Neural progenitor cell (in vitro differentiated cells): ENCODE data around the gene USP48. TPM values are rescaled to one million over a fixed set of nuclear protein-coding genes. Genes with fewer than 3 reads are reported as not detected.

ENCODE experiments used
- DNase-seq: peaks from one replicate; pipeline ENCODE4 v3.0.0-alpha.2; 2016; ENCODE audit warnings: low spot score
- H2AFZ ChIP-seq: fragments of 200-600 bp; sonication (generic); replicated peaks from 2 replicates; pipeline ENCODE4 v1.6.1; 2016; ENCODE audit warnings: antibody characterized with exemption
- H3F3A ChIP-seq: fragments of 200-600 bp; sonication (generic); 2 replicates; pipeline ENCODE4 v1.6.1; 2016; ENCODE audit warnings: antibody characterized with exemption, low read depth
- H3K27ac ChIP-seq: fragments of 200-600 bp; sonication (generic); 2 replicates; pipeline ENCODE4 v1.5.1; 2016; ENCODE audit warnings: mild to moderate bottlenecking
- H3K27me3 ChIP-seq: fragments of 200-600 bp; sonication (generic); 2 replicates; pipeline ENCODE4 v1.6.1; 2016; ENCODE audit warnings: mild to moderate bottlenecking, moderate library complexity
- H3K36me3 ChIP-seq: fragments of 200-600 bp; sonication (generic); 2 replicates; pipeline ENCODE4 v1.5.1; 2016
- H3K4me1 ChIP-seq: fragments of 200-600 bp; sonication (generic); 2 replicates; pipeline ENCODE4 v1.6.1; 2016; ENCODE audit warnings: mixed run types
- H3K4me2 ChIP-seq: fragments of 200-600 bp; sonication (generic); 2 replicates; pipeline ENCODE4 v1.6.1; 2016
- H3K4me3 ChIP-seq: fragments of 200-600 bp; sonication (generic); 2 replicates; pipeline ENCODE4 v1.5.1; 2016
- H3K79me2 ChIP-seq: fragments of 200-600 bp; sonication (generic); 2 replicates; pipeline ENCODE4 v1.6.1; 2016; ENCODE audit warnings: low read depth
- H3K9ac ChIP-seq: fragments of 200-600 bp; sonication (generic); 2 replicates; pipeline ENCODE4 v1.6.1; 2016
- H3K9me3 ChIP-seq: fragments of 200-600 bp; sonication (generic); 2 replicates; pipeline ENCODE4 v1.5.1; 2016; ENCODE audit warnings: low read depth
- H4K20me1 ChIP-seq: fragments of 200-600 bp; sonication (generic); 2 replicates; pipeline ENCODE4 v1.6.1; 2016; ENCODE audit warnings: low read depth
- H3K27ac Mint-ChIP-seq: 3 replicates; pipeline ENCODE4 v1.8.0; 2021; ENCODE audit warnings: mixed read lengths
- H3K27me3 Mint-ChIP-seq: 2 replicates; pipeline ENCODE4 v1.8.0; 2022; ENCODE audit warnings: low read depth, mild to moderate bottlenecking, inconsistent platforms, moderate library complexity, mixed read lengths; ENCODE audit not compliant: insufficient read depth
- H3K36me3 Mint-ChIP-seq: 3 replicates; pipeline ENCODE4 v1.8.0; 2021; ENCODE audit warnings: mixed read lengths
- H3K4me1 Mint-ChIP-seq: 3 replicates; pipeline ENCODE4 v1.8.0; 2021; ENCODE audit warnings: mixed read lengths
- H3K4me3 Mint-ChIP-seq: 3 replicates; pipeline ENCODE4 v1.8.0; 2021; ENCODE audit warnings: mild to moderate bottlenecking, moderate library complexity, mixed read lengths
- H3K9me3 Mint-ChIP-seq: 3 replicates; pipeline ENCODE4 v1.8.0; 2020; ENCODE audit warnings: mixed read lengths
- EZH2 ChIP-seq: fragments of 200-600 bp; sonication (generic); IDR thresholded peaks from 2 replicates; pipeline ENCODE4 v1.6.1; 2017; ENCODE audit warnings: antibody characterized with exemption, mild to moderate bottlenecking, moderate library complexity
- EZH2phosphoT487 ChIP-seq: fragments of 200-600 bp; sonication (generic); IDR thresholded peaks from 2 replicates; pipeline ENCODE4 v1.6.1; 2017; ENCODE audit warnings: antibody characterized with exemption
- total RNA-seq: library from RNA; depleted of rRNA; stranded (reverse); fragments of >200 nt; gene quantifications from 2 replicates; pipeline ENCODE4 v1.2.3, GENCODE V29; 2015; ENCODE audit warnings: low replicate concordance
- TF ChIP-seq, protein P1 (sequence below): fragments of 200-600 bp; sonication (generic); IDR thresholded peaks from 2 replicates; pipeline ENCODE4 v1.5.1; 2017; ENCODE audit warnings: antibody characterized with exemption, mild to moderate bottlenecking

The USP48 gene
- total RNA-seq, 1 donor from 2014 or later: 50.3 TPM

DNA sequence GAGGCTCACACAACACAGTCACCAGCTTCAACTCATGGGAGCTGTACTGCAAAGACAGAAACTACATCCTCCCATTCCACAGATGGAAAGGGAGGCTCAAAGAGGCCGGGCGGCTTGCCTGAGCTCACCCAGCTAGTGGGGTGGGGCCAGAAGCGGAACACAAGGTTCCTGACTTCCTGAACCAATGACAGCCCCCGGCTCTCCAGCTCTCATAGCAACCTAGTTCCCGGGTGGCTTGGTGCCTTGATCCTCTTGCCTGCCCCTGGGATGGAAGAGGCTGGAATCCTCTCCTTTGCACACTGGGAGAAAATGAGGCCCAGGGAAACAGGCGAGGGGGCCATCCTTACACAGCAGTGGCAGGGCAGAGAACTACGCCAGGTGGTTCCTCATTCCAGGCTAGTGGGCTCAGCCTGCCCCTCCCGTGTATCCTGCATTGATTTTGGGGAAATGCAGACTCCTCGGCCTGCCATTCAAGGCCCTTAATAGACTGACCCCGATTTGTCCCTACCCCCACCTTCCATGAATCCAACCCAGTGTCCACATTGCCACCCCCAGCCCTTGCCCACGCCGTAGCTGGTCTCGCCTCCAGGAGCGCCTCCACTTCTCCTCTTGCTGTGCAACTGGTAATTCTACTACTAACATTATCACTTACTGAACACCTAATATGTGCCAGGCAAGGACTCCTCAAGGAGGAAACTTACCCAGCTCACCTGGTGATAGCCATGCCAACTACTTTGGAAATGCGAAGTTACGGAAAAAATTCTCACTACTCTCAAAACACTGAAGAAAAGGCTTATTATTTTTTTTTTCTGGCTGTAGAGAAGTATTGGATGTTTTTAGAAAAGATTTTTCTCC is 118.8 kb downstream of the USP48 start:
- Mint-ChIP-seq H3K27me3 (peaks cover 30% of the 10 kb centered on the region), H3K9me3 (no peaks in the 10 kb centered on the region), H3K4me1 (peaks cover 16% of the 10 kb centered on the region), H3K27ac (no peak overlapping the region), H3K4me3 (no peak overlapping the region), H3K36me3 (no peaks in the 10 kb centered on the region)
- Histone ChIP-seq H3K27ac (no peak overlapping the region), H3K79me2 (no peaks in the 10 kb centered on the region), H2AFZ (no peak overlapping the region), H3K9me3 (no peaks in the 10 kb centered on the region), H3K4me1 (peaks cover 9% of the 10 kb centered on the region), H3K27me3 (peaks cover 53% of the 10 kb centered on the region), H3F3A (peaks cover 7% of the 10 kb centered on the region), H3K4me3 (no peak overlapping the region), H3K4me2 (no peak overlapping the region), H3K9ac (no peak overlapping the region), H4K20me1 (peaks cover 9% of the 10 kb centered on the region), H3K36me3 (no peaks in the 10 kb centered on the region)
- DNase-seq: peak; percentile 18
- TF ChIP-seq, protein P1, sequence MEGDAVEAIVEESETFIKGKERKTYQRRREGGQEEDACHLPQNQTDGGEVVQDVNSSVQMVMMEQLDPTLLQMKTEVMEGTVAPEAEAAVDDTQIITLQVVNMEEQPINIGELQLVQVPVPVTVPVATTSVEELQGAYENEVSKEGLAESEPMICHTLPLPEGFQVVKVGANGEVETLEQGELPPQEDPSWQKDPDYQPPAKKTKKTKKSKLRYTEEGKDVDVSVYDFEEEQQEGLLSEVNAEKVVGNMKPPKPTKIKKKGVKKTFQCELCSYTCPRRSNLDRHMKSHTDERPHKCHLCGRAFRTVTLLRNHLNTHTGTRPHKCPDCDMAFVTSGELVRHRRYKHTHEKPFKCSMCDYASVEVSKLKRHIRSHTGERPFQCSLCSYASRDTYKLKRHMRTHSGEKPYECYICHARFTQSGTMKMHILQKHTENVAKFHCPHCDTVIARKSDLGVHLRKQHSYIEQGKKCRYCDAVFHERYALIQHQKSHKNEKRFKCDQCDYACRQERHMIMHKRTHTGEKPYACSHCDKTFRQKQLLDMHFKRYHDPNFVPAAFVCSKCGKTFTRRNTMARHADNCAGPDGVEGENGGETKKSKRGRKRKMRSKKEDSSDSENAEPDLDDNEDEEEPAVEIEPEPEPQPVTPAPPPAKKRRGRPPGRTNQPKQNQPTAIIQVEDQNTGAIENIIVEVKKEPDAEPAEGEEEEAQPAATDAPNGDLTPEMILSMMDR: no peak
- TF ChIP-seq EZH2phosphoT487: no peak
- TF ChIP-seq EZH2: no peak

DNA sequence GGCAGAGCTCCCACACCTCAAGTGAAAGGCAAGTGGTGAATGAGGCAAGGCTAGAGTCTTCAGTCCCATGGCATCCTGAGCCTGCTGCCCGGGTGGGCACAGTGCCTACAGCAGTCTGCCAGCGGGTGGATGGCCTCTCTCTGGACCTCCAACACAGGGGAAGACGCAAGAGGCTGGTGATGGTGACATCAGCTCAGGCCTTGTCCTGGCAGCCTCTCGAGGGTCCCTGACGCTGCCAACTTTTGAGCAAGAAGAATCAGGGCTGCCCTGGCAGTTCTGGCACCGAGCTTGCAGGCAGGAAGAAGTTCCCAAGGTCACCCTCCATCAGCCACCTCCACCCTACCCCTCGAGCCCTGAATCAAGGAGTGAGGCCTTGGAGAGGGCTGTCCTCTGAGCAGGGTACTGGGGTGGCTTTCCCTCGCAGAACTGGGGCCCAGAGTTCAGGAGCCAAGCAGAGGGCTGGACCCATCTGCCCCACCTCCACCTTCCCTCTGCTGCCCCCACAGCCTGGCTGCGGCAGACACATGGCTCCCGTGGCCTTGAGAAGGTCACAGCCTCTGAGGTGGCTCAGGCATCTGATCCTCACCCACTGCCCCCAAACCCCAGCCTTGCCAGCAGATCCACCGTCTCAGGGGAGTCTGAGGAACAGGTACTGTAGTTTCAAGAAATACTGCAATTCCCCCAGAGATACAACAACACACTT is 119.5 kb downstream of the USP48 start:
- TF ChIP-seq, protein P1: no peak
- TF ChIP-seq EZH2 (no peak), EZH2phosphoT487 (no peak)
- H3K27me3 Mint-ChIP-seq: peaks cover 30% of the 10 kb centered on the region

DNA sequence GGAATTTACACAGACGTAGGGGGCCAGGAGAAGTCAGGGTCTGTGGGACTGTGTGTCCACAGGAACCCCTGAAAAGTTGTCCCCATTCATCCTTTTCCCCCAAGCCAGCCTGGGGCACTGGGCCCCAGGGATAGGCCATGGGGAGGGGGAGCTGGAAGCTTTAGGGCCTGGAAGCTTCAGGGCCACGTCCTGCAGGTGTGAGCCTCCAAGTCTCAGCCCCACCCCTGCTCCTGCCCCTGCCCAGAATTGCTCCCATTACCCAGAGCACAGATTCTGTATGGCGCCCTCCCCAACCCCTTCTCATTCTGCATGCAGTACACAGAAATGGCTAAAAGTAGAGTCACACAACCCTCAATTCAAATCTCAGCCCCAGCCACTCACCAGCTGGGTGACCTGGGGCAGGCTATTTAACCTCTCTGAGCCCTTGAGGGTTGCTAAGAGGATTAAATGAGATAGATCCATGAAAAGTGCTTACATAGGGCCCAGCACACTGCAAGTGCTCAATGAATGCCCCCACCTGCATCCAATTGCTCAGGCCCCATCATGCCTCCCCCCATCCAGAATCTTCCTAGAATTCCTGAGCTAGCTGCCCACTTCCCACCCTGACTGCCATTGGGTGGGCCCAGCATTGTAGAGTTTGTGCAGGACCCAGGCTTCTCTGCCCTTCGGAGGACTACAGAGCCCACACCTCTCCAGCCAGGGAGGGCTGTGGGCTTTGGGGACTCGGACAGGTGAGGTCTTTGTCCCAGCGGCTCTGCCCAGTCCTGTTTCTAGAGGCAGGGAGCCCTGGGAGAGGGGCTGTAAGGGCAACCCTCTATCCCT is 120.3 kb downstream of the USP48 start:
- TF ChIP-seq EZH2phosphoT487 (no peak), EZH2 (no peak)
- TF ChIP-seq, protein P1: no peak
- no peak for DNase-seq
- no peak overlapping the region for H3K27ac ChIP-seq
- H3K4me1 ChIP-seq: no peaks in the 10 kb centered on the region
- H3K79me2 ChIP-seq: no peaks in the 10 kb centered on the region
- peaks cover 26% of the 10 kb centered on the region for H3K27me3 Mint-ChIP-seq
- H3K27ac Mint-ChIP-seq: no peak overlapping the region
- no peak overlapping the region for H3K4me2 ChIP-seq
- H2AFZ ChIP-seq: no peak overlapping the region
- no peaks in the 10 kb centered on the region for H3K36me3 ChIP-seq
- no peaks in the 10 kb centered on the region for H3K9me3 ChIP-seq
- no peak overlapping the region for H3K4me3 Mint-ChIP-seq
- peaks cover 7% of the 10 kb centered on the region for H3F3A ChIP-seq
- H3K4me3 ChIP-seq: no peak overlapping the region
- no peaks in the 10 kb centered on the region for H3K36me3 Mint-ChIP-seq
- peaks cover 37% of the 10 kb centered on the region for H3K27me3 ChIP-seq
- peaks cover 16% of the 10 kb centered on the region for H3K4me1 Mint-ChIP-seq
- H4K20me1 ChIP-seq: peaks cover 13% of the 10 kb centered on the region
- no peak overlapping the region for H3K9ac ChIP-seq
- no peaks in the 10 kb centered on the region for H3K9me3 Mint-ChIP-seq

More for the DNA sequence above, 119.5 kb downstream of the USP48 start:
- Histone ChIP-seq H3F3A (peaks cover 7% of the 10 kb centered on the region), H4K20me1 (peaks cover 13% of the 10 kb centered on the region), H3K4me2 (no peak overlapping the region), H3K9ac (no peak overlapping the region), H3K36me3 (no peaks in the 10 kb centered on the region), H3K4me1 (peaks cover 4% of the 10 kb centered on the region), H3K27ac (no peak overlapping the region), H3K4me3 (no peak overlapping the region), H3K27me3 (peaks cover 45% of the 10 kb centered on the region), H2AFZ (no peak overlapping the region), H3K9me3 (no peaks in the 10 kb centered on the region), H3K79me2 (no peaks in the 10 kb centered on the region)
- Mint-ChIP-seq H3K9me3 (no peaks in the 10 kb centered on the region), H3K36me3 (no peaks in the 10 kb centered on the region), H3K27ac (no peak overlapping the region), H3K4me1 (peaks cover 16% of the 10 kb centered on the region), H3K4me3 (no peak overlapping the region)
- no peak for DNase-seq
